ENCODE results near the gene EPN1.

Gene EPN1

GRCh38 chr19:55674841-55675660 lies at the start of gene EPN1:
EPN1 (plus strand) TSS chr19:55675226; CDS start chr19:55678628, 3,402 bp downstream.
- peak; percentile 79 for DNase-seq

DNA sequence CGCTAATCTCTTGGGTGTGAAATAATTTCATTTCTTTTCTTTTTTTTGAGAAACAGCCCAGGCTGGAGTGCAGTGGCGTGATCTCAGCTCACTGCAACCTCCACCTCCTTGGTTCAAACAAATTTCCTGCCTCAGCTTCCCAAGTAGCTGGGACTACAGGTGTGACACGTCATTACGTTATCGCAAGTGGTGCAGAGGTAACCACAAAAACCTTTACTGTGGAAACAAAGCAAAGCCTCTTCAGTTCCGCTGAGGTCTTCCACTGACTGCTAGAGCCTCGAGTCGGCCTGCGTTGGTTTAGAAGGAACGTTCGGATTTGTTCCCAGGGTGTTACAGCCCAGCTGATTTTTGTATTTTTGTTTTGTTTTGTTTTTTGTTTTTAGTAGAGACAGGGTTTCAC lies 48.7 kb upstream of the EPN1 start:
- no peak for DNase-seq

- peak; percentile 87 for DNase-seq
Observed at GRCh38 chr19:55632463-55632834, 42.6 kb upstream of the EPN1 start.

- DNase-seq = no peak
Observed at GRCh38 chr19:55633861-55634260, 41.2 kb upstream of the EPN1 start.

DNA sequence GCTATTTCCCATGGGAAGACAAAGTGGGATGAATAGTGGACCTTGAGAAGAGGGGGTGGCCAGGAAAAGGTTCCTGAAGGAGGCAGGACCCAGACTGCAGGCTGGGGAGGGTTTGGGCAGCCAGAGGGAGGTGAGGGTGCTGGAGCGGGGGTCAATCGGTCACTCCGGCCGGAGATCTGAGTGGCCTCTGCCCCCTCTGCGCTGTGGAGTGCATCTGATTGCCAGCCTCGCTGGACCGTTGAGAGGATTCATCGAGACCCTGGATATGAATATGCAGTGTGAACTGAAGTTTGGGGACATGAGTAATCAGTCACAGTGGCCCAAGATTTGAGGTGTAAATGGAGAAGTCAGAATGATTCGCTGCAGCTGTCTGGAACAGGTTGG lies 39.7 kb upstream of the EPN1 start:
- DNase-seq = no peak

DNA sequence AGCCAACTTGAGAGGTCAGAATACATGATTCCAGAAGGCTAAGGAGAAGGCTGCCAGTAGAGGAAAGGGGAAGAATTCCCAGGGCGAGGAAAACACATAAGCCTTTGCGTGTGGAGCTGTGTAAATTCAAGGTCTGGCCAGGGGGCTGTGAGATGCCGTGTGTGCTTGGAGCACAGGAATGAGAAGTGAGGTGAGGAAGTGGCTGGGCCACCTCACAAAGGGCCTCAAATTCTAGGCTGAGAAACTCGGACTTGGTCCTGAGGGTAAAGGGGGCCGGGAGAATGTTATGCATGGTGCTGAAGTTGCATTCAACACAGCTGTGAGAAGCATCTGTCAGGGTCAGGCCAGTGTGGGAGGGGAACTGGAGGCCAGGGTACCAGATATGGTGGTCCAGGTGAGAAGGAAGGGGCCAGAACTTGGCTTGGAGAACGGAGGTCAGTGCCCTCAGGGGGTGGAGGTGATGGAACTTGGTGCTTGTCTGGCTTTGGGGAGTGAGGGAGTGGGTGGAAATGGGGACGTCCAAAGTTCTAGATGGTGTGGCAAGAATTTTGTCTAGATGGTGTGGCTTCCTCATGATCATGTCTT lies 39.1 kb upstream of the EPN1 start:
- DNase-seq = no peak

GRCh38 chr19:55636723-55637122 lies 38.3 kb upstream of the EPN1 start:
- DNase-seq = no peak

- no peak for DNase-seq
Observed at GRCh38 chr19:55637534-55637933, 37.5 kb upstream of the EPN1 start.

- DNase-seq = no peak
Observed at GRCh38 chr19:55638864-55639359, 36.1 kb upstream of the EPN1 start.

GRCh38 chr19:55640043-55640576 lies 34.9 kb upstream of the EPN1 start:
- DNase-seq = no peak

GRCh38 chr19:55640577-55641425 lies 34.2 kb upstream of the EPN1 start, which contains the start of gene ZNF580:
ZNF580 (plus strand) TSS chr19:55641002; CDS start chr19:55642509, 1,507 bp downstream.
- DNase-seq = no peak

DNA sequence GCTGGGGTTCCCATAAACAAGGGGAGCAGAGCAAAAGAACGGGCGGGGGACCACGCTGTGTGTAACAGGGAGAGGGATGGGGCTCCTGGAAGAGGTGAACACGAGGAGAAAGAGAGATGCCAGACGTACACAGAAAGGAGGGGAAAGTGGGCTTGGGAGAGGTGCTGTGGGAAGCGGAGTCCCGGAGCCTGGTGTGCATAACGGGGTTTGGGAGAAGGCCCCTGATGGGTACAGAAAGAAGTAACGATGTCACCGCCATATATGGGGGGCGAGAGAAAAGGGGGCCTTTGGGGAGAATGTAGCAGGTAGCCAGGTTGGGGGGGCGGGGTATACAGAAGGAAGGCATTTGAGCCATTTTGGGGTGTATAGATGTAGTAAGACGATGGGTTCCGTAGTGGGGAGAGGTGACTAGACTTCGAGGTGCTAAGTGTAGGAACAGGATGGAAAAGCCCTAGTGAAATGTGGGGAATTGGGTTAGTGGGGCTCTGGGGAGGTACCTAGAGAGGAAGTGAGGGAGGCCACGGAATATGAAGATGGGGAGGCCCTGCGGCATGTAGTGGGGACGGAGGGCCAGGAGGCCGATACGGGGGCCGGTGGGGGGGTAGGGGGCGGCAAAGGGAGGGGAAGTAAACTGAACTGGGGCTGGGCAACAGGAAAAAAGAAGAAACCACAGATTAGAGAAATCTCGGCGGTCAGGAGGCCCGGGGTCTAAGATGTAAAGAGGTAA lies 33.4 kb upstream of the EPN1 start:
- DNase-seq = no peak

- no peak for DNase-seq
Observed at GRCh38 chr19:55642153-55643002, 32.6 kb upstream of the EPN1 start.

GRCh38 chr19:55643003-55643886 lies 31.8 kb upstream of the EPN1 start, which contains the start of gene ZNF581:
ZNF581 (plus strand) TSS chr19:55643649; CDS start chr19:55644572, 923 bp downstream.
- DNase-seq = no peak

DNA sequence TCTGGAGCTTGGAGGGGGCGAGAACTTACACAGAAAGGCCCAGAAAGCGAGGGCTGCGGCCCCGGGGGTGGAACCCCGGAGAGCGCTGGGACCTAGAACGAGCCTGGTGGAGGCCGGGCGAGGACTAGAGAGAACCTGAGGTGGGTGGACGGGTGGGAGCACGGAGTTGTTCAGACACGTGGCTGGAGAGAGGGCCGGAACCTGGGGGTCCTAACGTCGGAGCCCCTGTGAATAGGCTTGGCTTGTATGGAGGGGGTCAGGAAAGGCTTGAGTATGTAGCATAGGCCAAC lies 31.2 kb upstream of the EPN1 start:
- DNase-seq = no peak

GRCh38 chr19:55644191-55644833 lies 30.7 kb upstream of the EPN1 start:
- no peak for DNase-seq

- no peak for DNase-seq
Observed at GRCh38 chr19:55644842-55645511, 30.0 kb upstream of the EPN1 start.

DNA sequence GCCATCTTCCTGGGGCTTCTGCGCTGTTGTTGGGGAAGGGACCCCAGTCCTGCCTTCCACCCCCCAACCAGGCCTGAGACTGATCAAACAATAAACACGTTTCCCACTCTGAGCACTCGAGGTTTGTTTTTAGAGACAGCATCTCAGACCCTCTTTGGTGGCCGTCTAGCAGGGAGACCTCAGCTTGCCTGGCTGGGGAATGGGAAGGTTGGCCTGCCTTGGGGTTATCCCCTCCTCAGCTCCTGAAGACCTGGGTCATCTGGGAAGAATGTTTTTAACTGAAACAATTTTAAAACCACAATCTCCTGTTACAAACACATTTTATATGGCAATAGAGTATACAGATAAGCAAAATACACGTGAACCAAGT lies 29.5 kb upstream of the EPN1 start:
- no peak for DNase-seq
